NB4 (cell line): Measurements from ENCODE around the gene TCTN2.

Experiments
- DNase-seq: peaks from one replicate; pipeline ENCODE4 v3.0.0; 2010; ENCODE audit warnings: low read depth
- H3K4me3 ChIP-seq: one replicate; pipeline ENCODE4 v1.5.1; 2011; ENCODE audit warnings: mild to moderate bottlenecking, low read depth, low read length, moderate library complexity
- CTCF ChIP-seq: IDR thresholded peaks from one replicate; pipeline ENCODE4 v1.5.1; 2012; ENCODE audit warnings: low read depth, low read length
- MAX ChIP-seq: IDR thresholded peaks from 2 replicates; pipeline ENCODE4 v1.6.1; 2011; ENCODE audit warnings: low read depth, low read length
- MYC ChIP-seq: IDR thresholded peaks from 2 replicates; pipeline ENCODE4 v1.6.1; 2011; ENCODE audit warnings: low read depth, low read length
- POLR2A ChIP-seq: IDR thresholded peaks from 2 replicates; pipeline ENCODE4 v1.6.1; 2011; ENCODE audit warnings: mild to moderate bottlenecking; ENCODE audit not compliant: insufficient read length; ENCODE audit errors: extremely low read depth

TCTN2 gene

GRCh38 chr12:123713823-123714585 is 43.1 kb downstream of the TCTN2 start:
- H3K4me3 ChIP-seq: peak overlapping the region; percentile 80

GRCh38 chr12:123715195-123715594 is 44.3 kb downstream of the TCTN2 start:
- no peak for DNase-seq
- TF ChIP-seq MYC (no peak), MAX (no peak), CTCF (no peak), POLR2A (no peak)
- no peak overlapping the region for H3K4me3 ChIP-seq

More at GRCh38 chr12:123713823-123714585, 43.1 kb downstream of the TCTN2 start:
- TF ChIP-seq CTCF: no peak
- TF ChIP-seq MAX: no peak
- TF ChIP-seq MYC: no peak
- TF ChIP-seq POLR2A: no peak
- DNase-seq: no peak

- no peak for DNase-seq
Observed at GRCh38 chr12:123717350-123717749, 46.4 kb downstream of the TCTN2 start.

GRCh38 chr12:123720141-123720814 is 49.4 kb downstream of the TCTN2 start:
- TF ChIP-seq MAX (no peak), MYC (no peak), POLR2A (no peak), CTCF (no peak)
- no peak for DNase-seq
- no peak overlapping the region for H3K4me3 ChIP-seq

More at GRCh38 chr12:123717350-123717749, 46.4 kb downstream of the TCTN2 start:
- H3K4me3 ChIP-seq: no peak overlapping the region
- TF ChIP-seq MAX (no peak), CTCF (no peak), MYC (no peak), POLR2A (no peak)

- no peak overlapping the region for H3K4me3 ChIP-seq
- TF ChIP-seq MAX (no peak), POLR2A (no peak), MYC (no peak), CTCF (no peak)
- no peak for DNase-seq
Observed at GRCh38 chr12:123721245-123721644, 50.3 kb downstream of the TCTN2 start.
